HG02885 (cell line): ENCODE measurements around the gene LRP1B.

ENCODE experiments used
- ATAC-seq: cut with Tn5 transposase; IDR thresholded peaks from one replicate; pipeline ENCODE4 v1.9.1; 2021; ENCODE audit warnings: mild to moderate bottlenecking; ENCODE audit not compliant: unreplicated experiment, poor library complexity

Gene LRP1B

GRCh38 chr2:141079231-141079630 is 1051.6 kb downstream of the LRP1B start:
- ATAC-seq: no peak

GRCh38 chr2:141075753-141076152 is 1055.1 kb downstream of the LRP1B start:
- no peak for ATAC-seq

GRCh38 chr2:141068053-141068682 is 1062.6 kb downstream of the LRP1B start:
- no peak for ATAC-seq

DNA sequence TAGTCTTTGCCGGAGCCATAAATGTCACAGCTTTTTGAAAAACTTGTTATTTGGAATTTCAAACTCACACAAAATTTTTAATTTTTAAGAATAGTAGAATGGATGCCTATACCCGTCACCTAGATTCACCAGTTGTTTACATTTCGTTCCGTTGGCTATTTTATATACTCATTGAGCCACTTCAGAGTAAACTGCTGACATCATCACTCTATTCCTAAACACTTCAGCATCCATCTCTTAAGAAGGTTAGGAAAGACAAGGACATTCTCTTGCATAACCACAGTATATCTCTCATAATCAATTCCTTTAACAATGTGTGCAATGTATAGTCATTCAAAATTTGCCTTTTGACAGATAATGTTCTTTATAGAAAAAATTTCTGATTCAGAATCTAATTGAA is 1065.8 kb downstream of the LRP1B start:
- no peak for ATAC-seq

DNA sequence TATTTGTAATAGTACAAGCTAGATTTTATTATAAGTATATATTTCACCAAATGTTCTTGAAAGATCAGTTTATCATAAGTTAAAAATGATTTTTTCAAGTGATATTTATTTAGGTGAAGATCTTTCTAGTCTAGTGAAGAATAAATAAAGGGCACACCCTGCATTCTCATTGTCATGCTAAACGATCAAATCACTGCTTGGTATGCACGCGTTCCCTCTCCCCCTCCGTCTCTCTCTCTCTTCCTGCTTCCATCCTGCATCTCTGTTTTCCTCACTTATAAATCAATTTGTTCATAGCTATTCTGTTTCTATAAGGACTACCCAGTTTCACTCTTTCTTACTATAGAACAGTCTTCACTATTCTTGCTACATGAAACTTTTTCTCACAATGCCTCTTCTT is 1067.4 kb downstream of the LRP1B start:
- ATAC-seq: no peak

DNA sequence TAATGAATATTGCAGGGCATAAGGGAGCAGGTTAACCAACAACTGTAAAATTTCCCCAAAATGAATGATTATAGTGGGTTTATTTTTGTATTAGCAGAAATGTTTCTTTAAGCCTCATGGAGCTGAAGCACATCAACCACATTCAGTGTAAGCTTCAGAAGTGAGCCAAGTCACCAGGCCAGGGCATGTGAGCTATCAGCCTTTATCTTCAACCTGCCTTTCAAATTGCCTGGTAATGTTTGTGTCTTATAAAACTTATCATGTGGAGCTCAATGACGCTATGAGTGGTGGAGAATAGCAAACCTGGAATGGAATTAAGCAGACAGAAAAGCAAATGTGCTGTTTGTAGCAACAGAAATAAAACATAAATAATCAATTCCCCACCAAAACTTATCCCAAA is 1068.4 kb downstream of the LRP1B start:
- no peak for ATAC-seq

DNA sequence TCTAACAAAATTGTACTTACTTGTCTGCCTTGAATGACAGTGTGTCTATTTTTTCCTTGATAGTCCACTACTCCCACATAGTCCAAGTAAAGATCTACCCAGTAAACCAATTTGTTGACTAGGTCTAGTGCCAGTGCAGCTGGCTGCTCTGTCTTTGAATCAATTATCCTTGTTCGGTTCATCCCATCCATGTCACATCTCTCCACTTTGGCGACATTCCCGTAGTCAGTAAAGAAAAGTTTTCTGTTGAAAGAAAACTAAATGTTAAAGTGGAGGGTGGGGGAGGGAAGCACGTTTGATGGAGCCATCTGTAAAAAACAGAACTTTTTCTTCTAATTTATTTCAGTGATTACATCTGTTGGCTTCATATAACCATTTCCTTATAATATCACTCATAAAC is 1068.8 kb downstream of the LRP1B start:
- no peak for ATAC-seq

DNA sequence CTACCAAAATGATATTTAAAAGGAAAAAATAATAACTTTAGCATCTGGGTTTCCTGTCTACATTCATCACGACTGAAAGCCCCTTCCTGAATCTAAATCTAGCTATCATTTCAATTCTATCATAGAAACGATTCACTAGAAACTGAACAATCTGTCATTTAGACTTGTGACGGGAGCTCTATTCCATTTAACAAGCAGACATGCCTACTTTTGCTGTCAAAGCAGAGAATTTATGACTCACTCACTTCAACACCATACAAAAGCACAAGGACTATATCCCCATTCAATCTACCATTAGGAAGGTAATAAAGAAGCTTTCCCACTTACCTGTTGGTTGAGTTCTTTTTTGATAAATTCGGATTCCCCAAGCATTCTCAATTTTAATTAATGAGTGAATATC is 1072.3 kb downstream of the LRP1B start:
- ATAC-seq: no peak

DNA sequence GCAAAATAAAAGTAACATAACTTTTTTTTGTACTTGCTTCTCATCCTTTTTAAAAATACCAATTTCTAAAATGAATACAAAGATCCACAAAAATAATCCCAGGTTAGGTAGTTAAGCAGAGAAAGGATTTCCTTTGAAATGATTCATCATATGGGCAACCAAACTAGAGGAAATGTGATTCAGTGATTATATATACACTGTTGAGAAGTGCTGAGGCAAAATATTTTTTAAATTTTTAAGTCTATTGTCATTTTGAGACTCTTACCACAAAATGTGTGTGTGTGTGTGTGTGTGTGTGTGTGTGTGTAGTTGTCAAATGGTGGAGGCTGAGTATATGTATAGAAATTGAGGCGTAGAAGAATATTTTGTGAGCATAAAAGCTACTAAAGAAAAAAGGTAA is 1075.3 kb downstream of the LRP1B start:
- ATAC-seq: no peak

DNA sequence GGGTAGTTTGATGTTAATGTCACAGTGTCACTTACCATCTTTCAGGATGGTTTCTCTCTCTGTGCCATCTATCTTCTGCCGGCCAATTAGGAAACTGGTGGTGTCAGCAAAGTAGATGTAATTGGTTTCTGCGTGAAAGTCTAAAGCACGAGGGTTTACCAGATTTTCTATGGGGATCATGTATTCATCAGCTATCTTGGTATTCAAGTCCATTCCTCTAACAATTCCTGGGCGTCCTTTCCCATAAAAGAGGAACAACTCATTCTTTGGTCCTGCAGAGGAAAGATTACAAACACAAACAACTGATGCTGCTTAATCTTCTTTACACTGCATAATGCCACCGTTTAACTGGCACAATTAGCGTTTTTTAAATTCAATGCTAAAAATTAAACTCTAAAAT is 1081.9 kb downstream of the LRP1B start:
- ATAC-seq: no peak

DNA sequence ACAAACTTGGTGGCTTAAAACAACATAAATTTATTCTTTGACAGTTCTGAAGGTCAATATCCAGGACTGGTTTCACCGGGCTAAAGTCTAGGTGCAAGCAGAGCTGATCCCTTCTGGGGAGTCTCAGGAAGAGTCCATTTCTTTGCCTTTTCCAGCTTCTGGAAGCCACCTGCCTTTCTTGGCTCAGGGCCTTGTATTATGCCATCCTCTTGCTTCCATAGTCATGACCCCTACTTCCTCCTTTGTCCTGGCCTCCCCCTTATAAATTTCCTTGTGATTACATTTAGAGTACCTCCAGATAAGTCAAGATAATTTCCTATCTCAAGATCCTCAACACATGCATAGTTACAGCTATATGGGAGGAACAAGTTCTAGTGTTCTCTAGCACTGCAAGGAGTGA is 1089.5 kb downstream of the LRP1B start:
- no peak for ATAC-seq

GRCh38 chr2:141038341-141038740 is 1092.5 kb downstream of the LRP1B start:
- ATAC-seq: no peak

DNA sequence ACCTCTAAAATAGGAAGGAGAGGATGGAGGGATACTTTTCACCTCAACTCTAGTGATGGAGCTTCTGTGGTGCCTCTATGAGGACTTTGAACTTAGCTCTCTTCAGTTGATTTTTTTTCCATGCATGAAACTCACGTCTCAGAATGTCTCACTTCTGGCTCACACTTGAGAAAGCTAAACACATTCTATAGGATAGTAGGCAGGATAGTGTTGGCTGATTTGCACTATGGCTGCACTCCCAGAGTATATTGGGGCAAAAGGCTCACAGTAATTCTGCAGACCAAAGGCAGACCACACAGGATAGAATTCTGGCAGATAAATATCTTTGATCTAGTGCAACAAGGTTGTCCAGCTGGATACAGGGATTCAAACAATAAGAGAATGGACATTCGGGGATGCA is 1093.5 kb downstream of the LRP1B start:
- ATAC-seq: no peak

DNA sequence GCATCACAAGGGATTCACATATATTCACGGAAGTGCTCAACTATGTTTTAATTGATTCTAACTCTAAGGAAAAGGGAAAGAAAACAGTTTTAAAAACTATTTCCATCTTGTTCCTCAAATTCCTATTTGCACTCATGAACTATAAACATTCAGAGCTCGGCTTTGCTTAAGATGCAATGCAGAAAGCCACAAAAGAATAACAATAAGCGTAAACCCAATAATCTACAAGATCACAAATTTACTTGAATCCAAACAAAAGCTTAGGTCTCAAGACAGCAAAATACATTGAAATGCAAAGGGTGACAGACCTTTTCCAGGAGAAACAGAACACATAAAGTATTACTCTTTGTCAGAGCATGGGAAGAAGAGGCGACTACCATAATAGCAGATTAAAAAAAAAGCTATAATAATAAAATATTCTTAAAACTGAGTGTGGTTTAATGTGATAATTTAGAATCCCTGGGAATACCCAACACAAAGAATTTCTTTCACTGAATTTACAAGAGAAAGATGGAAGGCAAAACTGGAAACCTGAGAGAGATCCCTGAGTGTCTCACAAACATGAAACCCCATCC is 1094.9 kb downstream of the LRP1B start:
- no peak for ATAC-seq

- ATAC-seq: no peak
These were observed 1101.3 kb downstream of the LRP1B start for GRCh38 chr2:141029428-141030078.

GRCh38 chr2:141027221-141027620 is 1103.6 kb downstream of the LRP1B start:
- no peak for ATAC-seq

DNA sequence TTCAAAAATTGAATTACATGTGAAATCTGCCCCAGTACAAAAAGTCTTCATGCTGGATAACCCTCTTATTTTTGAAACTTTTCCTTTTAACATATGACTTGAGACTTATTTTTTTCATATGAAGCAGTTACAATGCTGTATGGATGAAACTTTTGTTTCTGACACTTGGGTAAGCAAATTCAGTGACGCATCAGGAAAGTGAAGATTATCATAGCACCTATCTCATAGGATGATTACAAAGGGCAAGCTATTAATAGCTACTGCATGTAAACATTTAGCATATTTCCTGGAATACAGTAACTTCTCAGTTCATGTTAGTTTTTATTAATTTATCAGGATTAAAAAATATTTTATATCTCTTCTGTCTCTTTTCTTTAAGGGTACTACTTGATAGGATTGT is 1109.2 kb downstream of the LRP1B start:
- ATAC-seq: no peak

DNA sequence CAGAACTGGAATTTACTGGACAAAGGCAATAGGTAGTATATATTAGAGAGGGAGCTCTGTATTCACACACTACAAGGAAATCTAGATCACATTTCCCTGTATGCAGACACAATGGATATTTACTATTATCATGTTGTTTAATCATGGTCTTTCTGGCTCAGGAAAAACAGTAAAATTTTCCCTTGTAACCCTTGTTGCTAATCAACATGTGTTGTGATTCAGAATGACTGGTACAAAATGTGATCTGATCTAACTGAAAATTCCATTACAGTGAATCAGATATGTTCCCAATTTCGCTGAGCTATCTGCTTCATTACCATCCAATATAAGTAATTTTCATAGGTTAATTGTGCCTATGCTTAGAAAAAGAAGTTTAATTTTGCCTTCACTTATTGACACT is 1109.7 kb downstream of the LRP1B start:
- ATAC-seq: no peak

DNA sequence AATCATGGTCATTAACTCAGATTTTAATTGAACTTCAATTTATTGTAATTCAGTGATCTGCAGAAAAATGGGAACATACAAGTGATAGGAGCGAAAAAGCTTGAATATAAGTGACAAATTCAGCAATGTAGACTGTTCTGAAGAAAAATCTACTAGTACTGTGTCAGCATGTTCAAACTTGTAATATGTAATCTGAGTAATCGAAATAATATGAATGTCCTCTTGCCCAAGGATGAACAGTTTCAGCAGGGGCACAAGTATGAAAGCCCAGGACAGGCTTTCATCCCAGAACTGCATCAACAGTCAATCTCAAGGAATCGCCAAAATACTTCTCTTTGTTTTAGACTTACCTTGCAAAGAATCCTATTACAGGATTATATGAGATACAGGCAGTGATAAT is 1110.5 kb downstream of the LRP1B start:
- ATAC-seq: no peak

DNA sequence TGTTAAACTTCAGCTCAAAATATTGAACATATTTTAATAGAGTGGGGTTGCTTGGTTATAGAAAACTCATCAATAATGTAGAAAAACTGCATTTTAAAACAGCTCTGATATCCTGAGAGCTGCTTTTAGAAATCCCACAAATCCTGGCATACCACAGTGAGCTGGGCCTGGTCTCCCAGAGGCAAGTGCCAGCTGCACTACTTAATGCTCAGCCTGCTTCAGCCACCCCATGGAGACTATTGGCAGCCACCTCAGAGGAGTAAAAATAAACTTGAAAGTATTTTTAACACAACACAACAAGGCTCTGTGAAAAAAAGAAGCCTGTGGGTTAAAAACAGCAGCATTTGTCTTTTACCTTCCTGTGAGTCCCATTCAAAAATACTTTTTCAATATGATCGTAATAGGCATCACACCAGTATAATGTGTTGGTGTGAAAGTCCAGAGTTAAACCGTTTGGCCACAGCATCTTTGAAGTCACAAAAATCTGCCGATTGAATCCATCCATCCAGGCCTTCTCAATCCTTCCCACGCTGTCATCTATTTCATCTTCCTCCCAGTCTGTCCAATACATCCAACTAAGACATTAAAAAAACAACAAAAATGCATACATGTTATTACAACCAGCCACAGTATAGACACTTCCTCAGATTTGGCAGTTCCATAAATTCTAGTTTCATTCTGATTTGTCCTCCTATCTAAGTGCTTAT is 1115.3 kb downstream of the LRP1B start:
- ATAC-seq: no peak

- ATAC-seq: no peak
These were observed 1126.7 kb downstream of the LRP1B start for GRCh38 chr2:141003967-141004657.
